ENCODE data around the gene PLSCR1.

- TF ChIP-seq CTCF (IDR thresholded peaks at IDR 0.05), result no peak
- TF ChIP-seq POLR2AphosphoS5 (IDR thresholded peaks at IDR 0.05), result peak; percentile 92 to 95
- TF ChIP-seq POLR2A (IDR thresholded peaks at IDR 0.05; ENCODE audit: low read depth), result peak; percentile 82
Observed at GRCh38 chr3:146544002-146544928, at the start of gene PLSCR1.
